K562 (cell line): ENCODE results near the gene PIK3R1.

Experiments
- CHD1 ChIP-seq: fragments of 200-600 bp; sonication (generic); IDR thresholded peaks from one replicate; pipeline ENCODE4 v1.6.1; 2012; ENCODE audit warnings: mild to moderate bottlenecking, moderate library complexity, low read length, inconsistent platforms
- GATA2 ChIP-seq: sonication (generic); formaldehyde crosslinking; IDR thresholded peaks from 2 replicates; pipeline ENCODE4 v1.4.0; 2020; ENCODE audit warnings: mild to moderate bottlenecking, missing genetic modification reagents
- KDM5B ChIP-seq: fragments of 200-600 bp; sonication (generic); IDR thresholded peaks from 2 replicates; pipeline ENCODE4 v1.6.1; 2012; ENCODE audit warnings: low read depth, mild to moderate bottlenecking, moderate library complexity, low read length, control low read depth, inconsistent platforms; ENCODE audit not compliant: insufficient replicate concordance
- NCOA2 ChIP-seq, 2 experiments: fragments of 450-650 bp; IDR thresholded peaks; 2 replicates each; pipeline ENCODE4 v1.6.1; 2018; ENCODE audit warnings: mild to moderate bottlenecking in 2 of 2, moderate library complexity in 1 of 2; ENCODE audit not compliant: partially characterized antibody in 2 of 2
- NR2C2 ChIP-seq, 2 experiments: fragments of 200-800 bp in 1 of 2; sonication (Bioruptor generic) in 1 of 2; sonication (generic) in 1 of 2; formaldehyde crosslinking in 1 of 2; IDR thresholded peaks; 2 replicates each; pipeline versions ENCODE4 v1.6.1 to v1.8.0; 2016 to 2022; ENCODE audit warnings: mild to moderate bottlenecking in 1 of 2, missing compliant biosample characterization in 1 of 2, missing genetic modification characterization in 1 of 2, missing genetic modification reagents in 1 of 2
- PHF21A ChIP-seq: fragments of 450-650 bp; IDR thresholded peaks from 2 replicates; pipeline ENCODE4 v1.6.1; 2017; ENCODE audit warnings: low read depth, borderline replicate concordance
- RAD21 ChIP-seq, 2 experiments: fragments of 250-450 bp in 1 of 2; fragments of 450-650 bp in 1 of 2; sonication (Bioruptor Pico) in 1 of 2; formaldehyde crosslinking in 1 of 2; IDR thresholded peaks in 1 of 2; conservative IDR thresholded peaks in 1 of 2; 2 replicates each; pipeline versions ENCODE4 v1.4.0 to v1.8.0; 2020 to 2022; ENCODE audit warnings: mild to moderate bottlenecking in 2 of 2, moderate library complexity in 1 of 2
- ZNF274 ChIP-seq: IDR thresholded peaks from 2 replicates; pipeline ENCODE4 v1.6.1; 2011; ENCODE audit warnings: low read depth, mild to moderate bottlenecking, low read length, moderate library complexity, borderline replicate concordance
- TF ChIP-seq, protein P1 (sequence below), 3 experiments: IDR thresholded peaks in 2 of 3; conservative IDR thresholded peaks in 1 of 3; 2 replicates each; pipeline ENCODE4 v1.5.1; 2011 to 2012; ENCODE audit warnings: low read length in 3 of 3, mild to moderate bottlenecking in 3 of 3, control low read depth in 2 of 3, improper control_type of control experiment in 1 of 3, inconsistent platforms in 1 of 3, low read depth in 1 of 3, mixed read lengths in 1 of 3, moderate library complexity in 1 of 3; ENCODE audit not compliant: insufficient read depth in 2 of 3

DNA sequence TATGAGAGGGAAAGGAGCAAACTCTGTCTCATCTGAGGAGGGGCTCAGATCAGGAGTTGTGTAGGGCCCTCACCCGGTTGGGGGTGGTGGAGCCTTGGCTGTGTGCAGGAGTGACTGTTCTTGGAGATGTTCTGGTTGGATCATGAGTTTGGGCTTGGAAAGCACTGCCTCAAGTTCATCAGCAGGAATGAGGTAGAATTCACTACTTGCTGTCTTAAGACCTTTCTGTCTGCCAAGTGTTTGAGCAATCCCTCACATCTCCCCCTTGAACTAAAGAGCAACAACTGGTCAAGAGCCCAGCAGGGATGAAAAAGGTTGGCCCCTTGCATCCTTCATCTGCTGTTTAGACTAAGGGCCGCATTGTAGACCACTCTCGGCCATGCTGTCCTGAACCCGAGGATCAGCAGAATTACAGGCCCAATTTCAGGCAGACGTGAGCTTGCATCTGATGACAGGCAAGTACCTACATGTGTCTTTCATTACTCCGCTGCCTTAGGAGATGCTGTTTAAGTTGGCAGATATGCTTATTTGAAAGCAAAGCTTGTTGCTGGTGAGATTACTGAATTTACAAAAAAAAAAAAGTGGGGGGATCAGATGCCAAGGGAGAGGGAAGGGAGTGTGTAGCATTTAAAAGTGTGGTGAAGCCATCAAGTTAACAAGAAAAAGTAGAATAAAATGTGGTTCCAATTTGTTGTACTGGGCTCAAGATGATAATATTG, 36.4 kb downstream of the PIK3R1 start:
- TF ChIP-seq GATA2 (CRISPR knock-in tag) (no peak), RAD21 (CRISPR knock-in tag; conservative IDR thresholded peaks at IDR 0.05 in 1 of 2, IDR thresholded peaks at IDR 0.05 in 1 of 2) (no peak), PHF21A (no peak), ZNF274 (no peak), NCOA2 (IDR thresholded peaks at IDR 0.05; ENCODE audit: partially characterized antibody in 2 of 2) (no peak), NR2C2 (CRISPR knock-in tag; IDR thresholded peaks at IDR 0.05) (no peak), NR2C2 (tag; IDR thresholded peaks at IDR 0.05) (no peak), KDM5B (no peak), CHD1 (no peak)
- TF ChIP-seq, protein P1, sequence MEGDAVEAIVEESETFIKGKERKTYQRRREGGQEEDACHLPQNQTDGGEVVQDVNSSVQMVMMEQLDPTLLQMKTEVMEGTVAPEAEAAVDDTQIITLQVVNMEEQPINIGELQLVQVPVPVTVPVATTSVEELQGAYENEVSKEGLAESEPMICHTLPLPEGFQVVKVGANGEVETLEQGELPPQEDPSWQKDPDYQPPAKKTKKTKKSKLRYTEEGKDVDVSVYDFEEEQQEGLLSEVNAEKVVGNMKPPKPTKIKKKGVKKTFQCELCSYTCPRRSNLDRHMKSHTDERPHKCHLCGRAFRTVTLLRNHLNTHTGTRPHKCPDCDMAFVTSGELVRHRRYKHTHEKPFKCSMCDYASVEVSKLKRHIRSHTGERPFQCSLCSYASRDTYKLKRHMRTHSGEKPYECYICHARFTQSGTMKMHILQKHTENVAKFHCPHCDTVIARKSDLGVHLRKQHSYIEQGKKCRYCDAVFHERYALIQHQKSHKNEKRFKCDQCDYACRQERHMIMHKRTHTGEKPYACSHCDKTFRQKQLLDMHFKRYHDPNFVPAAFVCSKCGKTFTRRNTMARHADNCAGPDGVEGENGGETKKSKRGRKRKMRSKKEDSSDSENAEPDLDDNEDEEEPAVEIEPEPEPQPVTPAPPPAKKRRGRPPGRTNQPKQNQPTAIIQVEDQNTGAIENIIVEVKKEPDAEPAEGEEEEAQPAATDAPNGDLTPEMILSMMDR (IDR thresholded peaks at IDR 0.05 in 2 of 3, conservative IDR thresholded peaks at IDR 0.05 in 1 of 3; ENCODE audit: insufficient read depth in 2 of 3, low read depth in 1 of 3, low read length in 3 of 3) = no peak
